Activated naive CD8-positive, alpha-beta T cell treated with anti-CD3 and anti-CD28 coated beads, Interleukin-2, amount 10 ng/mL, durations not matched to agents 7 days and 5 days (primary cell): ENCODE data around the gene ERVV-1. TPM values are rescaled to one million over a fixed set of nuclear protein-coding genes. Genes with fewer than 3 reads are reported as not detected.
A peak's percentile ranks its signal among the peaks of the same experiment; 100 is the strongest.
"Not testable (repeated sequence)": the region's sequence is repeated elsewhere in the genome, so short reads cannot be mapped to it uniquely, and the experiment has no call there.

ENCODE experiments used
- ATAC-seq: fragments of 150-1000 bp; cut with Tn5 transposase; one replicate; pipeline ENCODE4 v1.10.0; 2021; ENCODE audit warnings: low read depth, moderate library complexity
- POLR2A ChIA-PET: fragments of 350-600 bp; sonication (Branson Sonifier 250); formaldehyde crosslinking; loops from one replicate; lab custom pipeline; 2021; ENCODE audit warnings: antibody characterized with exemption; lab: Charles Lee
- DNase-seq: peaks from one replicate; pipeline ENCODE4 v3.0.0; 2021
- H3K27ac Mint-ChIP-seq: one replicate; pipeline ENCODE4 v1.8.0; 2022; ENCODE audit warnings: mild to moderate bottlenecking, mixed read lengths
- H3K27me3 Mint-ChIP-seq: one replicate; pipeline ENCODE4 v1.8.0; 2022; ENCODE audit warnings: mild to moderate bottlenecking, moderate library complexity, mixed read lengths
- H3K36me3 Mint-ChIP-seq: one replicate; pipeline ENCODE4 v1.8.0; 2021; ENCODE audit warnings: mild to moderate bottlenecking, mixed read lengths
- H3K4me1 Mint-ChIP-seq: one replicate; pipeline ENCODE4 v1.8.0; 2021; ENCODE audit warnings: mixed read lengths
- H3K4me3 Mint-ChIP-seq: one replicate; pipeline ENCODE4 v1.8.0; 2022; ENCODE audit warnings: mild to moderate bottlenecking, moderate library complexity, mixed read lengths
- H3K9me3 Mint-ChIP-seq: one replicate; pipeline ENCODE4 v1.8.0; 2021; ENCODE audit warnings: mixed read lengths
- total RNA-seq, 2 experiments: library from RNA; stranded (reverse); gene quantifications; one replicate each; pipeline ENCODE4 v1.2.3, GENCODE V29; 2021

Gene ERVV-1, protein sequence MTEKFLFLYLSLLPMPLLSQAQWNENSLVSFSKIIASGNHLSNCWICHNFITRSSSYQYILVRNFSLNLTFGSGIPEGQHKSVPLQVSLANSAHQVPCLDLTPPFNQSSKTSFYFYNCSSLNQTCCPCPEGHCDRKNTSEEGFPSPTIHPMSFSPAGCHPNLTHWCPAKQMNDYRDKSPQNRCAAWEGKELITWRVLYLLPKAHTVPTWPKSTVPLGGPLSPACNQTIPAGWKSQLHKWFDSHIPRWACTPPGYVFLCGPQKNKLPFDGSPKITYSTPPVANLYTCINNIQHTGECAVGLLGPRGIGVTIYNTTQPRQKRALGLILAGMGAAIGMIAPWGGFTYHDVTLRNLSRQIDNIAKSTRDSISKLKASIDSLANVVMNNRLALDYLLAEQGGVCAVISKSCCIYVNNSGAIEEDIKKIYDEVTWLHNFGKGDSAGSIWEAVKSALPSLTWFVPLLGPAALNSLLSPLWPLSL
- not detected for total RNA-seq

DNA sequence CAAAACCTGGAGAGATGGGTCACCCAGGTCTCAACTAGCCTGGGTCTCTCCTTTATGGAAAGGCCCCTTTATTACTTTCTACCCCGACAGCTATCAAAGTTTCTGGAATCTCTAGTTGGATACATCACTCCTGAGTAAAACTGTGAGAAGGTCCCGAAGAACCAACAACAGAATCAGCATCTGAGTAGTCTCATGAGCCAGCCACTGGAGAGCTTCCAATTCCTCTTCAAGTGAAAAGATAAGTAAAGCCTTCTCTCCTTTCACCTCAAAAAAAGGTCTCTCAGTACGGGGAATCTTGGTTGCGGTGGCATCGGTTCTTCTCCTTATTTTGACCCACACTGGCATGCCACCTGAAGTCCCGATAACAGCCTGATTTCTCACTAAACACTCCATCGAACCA lies at the start of gene ERVV-1:
Gene ERVV-1 (plus strand): TSS at position 301 of the 400 bp plus-strand sequence. CDS start 170 bp downstream, outside the sequence.
- Mint-ChIP-seq H3K27ac (no peak within 1 kb of the TSS), H3K27me3 (no peaks in the 10 kb centered on the region), H3K4me3 (no peak within 1 kb of the TSS), H3K4me1 (no peaks in the 10 kb centered on the region), H3K9me3 (peaks cover 11% of the 10 kb centered on the region), H3K36me3 (peaks cover 2% of the 10 kb centered on the region)
- POLR2A ChIA-PET: no interaction called here
- ATAC-seq (no peak), DNase-seq (no peak)

DNA sequence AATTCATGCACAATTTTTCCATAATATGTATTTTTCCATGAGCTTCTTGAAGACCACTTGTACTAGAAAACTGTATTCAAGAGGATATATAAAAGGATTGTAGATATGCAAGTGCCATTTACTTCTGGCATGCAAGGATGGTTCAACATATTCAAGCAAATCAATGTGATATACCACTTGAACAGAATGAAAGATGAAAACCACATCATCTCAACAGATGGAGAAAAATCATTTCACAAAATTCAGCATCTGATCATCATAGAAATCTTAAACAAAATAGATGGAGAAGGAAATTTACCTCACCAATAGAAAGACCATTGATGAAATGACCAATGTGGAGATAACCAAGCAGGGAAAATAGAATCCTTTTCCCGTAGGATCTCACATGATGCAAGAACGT lies 45.9 kb upstream of the ERVV-1 start:
- Mint-ChIP-seq H3K27ac (no peak overlapping the region), H3K4me1 (peaks cover 9% of the 10 kb centered on the region), H3K9me3 (peaks cover 37% of the 10 kb centered on the region)

DNA sequence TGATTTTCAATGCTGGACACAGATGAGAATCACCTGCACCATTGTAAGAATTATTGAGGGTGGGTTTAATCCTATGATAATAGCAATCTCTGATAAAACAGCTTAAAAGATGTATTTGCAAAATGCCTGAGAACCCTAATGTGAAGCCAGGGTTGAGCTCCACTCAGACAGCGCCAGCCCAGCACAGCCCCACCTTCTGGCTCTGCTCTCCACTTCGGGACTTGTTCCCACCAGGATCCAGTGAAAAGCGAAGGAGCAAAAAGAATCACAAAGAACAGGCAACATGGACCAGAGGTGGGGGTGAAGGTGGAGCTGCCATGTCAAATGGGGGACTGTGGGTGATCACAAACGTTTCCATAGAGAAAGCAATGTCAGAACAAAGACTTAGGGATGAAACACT lies 32.4 kb upstream of the ERVV-1 start:
- Mint-ChIP-seq H3K36me3 (peaks cover 6% of the 10 kb centered on the region), H3K27me3 (no peaks in the 10 kb centered on the region), H3K4me3 (no peak overlapping the region), H3K27ac (no peak overlapping the region), H3K4me1 (no peaks in the 10 kb centered on the region), H3K9me3 (peaks cover 19% of the 10 kb centered on the region)
- ATAC-seq: no peak
- DNase-seq: no peak
- POLR2A ChIA-PET: no interaction called here

More for the DNA sequence above, 45.9 kb upstream of the ERVV-1 start:
- H3K4me3 Mint-ChIP-seq: no peak overlapping the region
- ATAC-seq: no peak
- no peak for DNase-seq
- peaks cover 16% of the 10 kb centered on the region for H3K36me3 Mint-ChIP-seq
- H3K27me3 Mint-ChIP-seq: no peaks in the 10 kb centered on the region
- POLR2A ChIA-PET: interaction anchor here (0.6 kb wide), 1 partner anchor 93 kb away, joined by 5 read pairs; no protein-coding TSS in a partner anchor

DNA sequence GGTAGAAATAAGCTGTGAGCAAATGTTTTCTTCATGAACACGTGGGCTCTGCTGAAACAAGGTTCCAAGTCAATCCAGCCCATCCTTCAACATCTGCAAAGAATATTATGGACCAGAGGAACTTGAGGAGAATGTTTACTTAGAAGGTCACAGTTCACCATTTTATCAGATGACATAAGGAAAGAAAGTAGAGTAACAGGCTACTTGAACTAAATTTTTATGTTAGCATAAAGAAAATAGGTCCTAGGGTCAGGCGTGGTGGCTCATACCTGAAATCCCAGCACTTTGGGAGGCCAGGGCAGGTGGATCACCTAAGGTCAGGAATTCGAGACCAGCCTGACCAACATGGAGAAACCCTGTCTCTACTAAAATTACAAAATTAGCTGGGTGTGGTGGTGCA lies 30.6 kb upstream of the ERVV-1 start:
- H3K4me1 Mint-ChIP-seq, H3K4me3 Mint-ChIP-seq, POLR2A ChIA-PET, DNase-seq, H3K27ac Mint-ChIP-seq, H3K27me3 Mint-ChIP-seq, ATAC-seq: not testable (repeated sequence)
- H3K9me3 Mint-ChIP-seq: peaks cover 27% of the 10 kb centered on the region
- H3K36me3 Mint-ChIP-seq: peaks cover 13% of the 10 kb centered on the region

DNA sequence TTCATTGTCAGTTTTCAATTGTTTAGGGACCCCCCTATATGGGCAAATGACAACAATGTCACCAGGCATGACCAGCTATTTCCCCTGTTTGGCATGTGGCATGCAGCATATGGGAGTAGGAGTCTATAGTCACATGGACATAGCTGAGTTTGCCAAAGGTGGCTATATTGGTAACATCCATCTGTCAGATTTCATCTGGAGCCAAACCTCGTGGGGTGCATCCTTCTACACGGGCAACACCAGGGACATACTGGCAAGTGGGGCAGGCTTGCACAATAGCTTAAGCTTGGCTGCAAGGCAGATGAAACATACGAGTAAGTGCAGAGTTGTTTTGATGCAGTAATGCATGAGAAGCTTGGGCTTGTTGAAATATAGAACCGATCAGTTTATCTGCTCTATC lies 26.5 kb upstream of the ERVV-1 start:
- peaks cover 15% of the 10 kb centered on the region for H3K36me3 Mint-ChIP-seq
- POLR2A ChIA-PET: no interaction called here

DNA sequence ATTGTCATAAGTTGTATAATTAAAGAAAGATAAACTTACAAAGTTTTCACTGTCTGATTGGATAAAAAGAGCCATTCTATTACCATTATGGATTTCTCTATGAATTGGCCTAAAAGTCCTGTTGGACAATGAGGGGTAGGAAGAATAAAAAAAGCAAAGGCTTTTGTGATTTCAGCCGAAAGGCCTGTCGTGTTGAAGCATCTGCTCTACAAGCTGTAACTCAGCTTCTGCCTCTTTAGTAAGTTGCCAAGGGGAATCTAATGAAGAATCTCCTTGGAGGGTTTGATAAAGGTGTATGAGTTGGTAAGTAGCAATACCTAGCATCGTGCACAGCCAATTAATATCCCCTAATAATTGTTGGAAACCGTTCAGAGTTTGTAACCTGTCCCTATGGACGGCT lies 25.2 kb upstream of the ERVV-1 start:
- POLR2A ChIA-PET: no interaction called here
- Mint-ChIP-seq H3K9me3 (peaks cover 21% of the 10 kb centered on the region), H3K27me3 (peaks cover 5% of the 10 kb centered on the region), H3K27ac (no peak overlapping the region), H3K36me3 (peaks cover 18% of the 10 kb centered on the region), H3K4me3 (no peak overlapping the region), H3K4me1 (peaks cover 3% of the 10 kb centered on the region)
- ATAC-seq (no peak), DNase-seq (no peak)

More for the DNA sequence above, 26.5 kb upstream of the ERVV-1 start:
- DNase-seq: no peak
- Mint-ChIP-seq H3K4me1 (peaks cover under 1% of the 10 kb centered on the region), H3K4me3 (no peak overlapping the region), H3K27me3 (peaks cover 2% of the 10 kb centered on the region), H3K27ac (no peak overlapping the region), H3K9me3 (peaks cover 18% of the 10 kb centered on the region)
- ATAC-seq: no peak

DNA sequence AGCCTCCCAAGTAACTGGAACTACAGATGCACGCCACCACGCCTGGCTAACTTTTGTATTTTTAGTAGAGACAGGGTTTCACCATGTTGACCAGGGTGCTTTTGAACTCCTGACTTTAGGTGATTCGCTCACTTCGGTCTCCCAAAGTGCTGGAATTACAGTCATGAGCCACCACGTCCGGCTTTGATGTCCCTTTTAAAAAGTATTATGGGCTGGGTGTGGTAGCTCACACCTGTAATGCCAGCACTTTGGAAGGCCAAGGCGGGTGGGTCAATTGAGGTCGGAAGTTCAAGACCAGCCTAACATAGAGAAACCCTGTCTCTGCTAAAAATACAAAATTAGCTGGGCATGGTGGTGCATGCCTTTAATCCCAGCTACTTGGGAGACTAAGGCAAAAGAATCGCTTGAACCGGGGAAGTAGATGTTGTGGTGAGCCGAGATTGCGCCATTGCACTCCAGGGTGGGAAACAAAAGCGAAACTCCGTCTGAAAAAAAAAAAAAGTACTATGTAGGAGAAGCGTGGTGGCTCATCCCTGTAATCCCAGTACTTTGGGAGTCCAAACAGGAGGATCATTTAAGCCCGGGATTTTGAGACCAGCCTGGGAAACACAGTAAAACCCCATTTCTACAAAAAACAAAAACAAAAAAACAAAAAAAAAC lies 22.8 kb upstream of the ERVV-1 start:
- DNase-seq (no peak), ATAC-seq (no peak)
- Mint-ChIP-seq H3K4me3 (no peak overlapping the region), H3K27me3 (peaks cover 8% of the 10 kb centered on the region), H3K4me1 (peaks cover 6% of the 10 kb centered on the region), H3K9me3 (peaks cover 17% of the 10 kb centered on the region), H3K27ac (no peak overlapping the region), H3K36me3 (peaks cover 18% of the 10 kb centered on the region)
- POLR2A ChIA-PET: interaction anchor here (0.6 to 1.1 kb wide), 2 partner anchors 28 to 976 kb away, joined by 3 read pairs; partner anchors contain the start of gene ZNF816

DNA sequence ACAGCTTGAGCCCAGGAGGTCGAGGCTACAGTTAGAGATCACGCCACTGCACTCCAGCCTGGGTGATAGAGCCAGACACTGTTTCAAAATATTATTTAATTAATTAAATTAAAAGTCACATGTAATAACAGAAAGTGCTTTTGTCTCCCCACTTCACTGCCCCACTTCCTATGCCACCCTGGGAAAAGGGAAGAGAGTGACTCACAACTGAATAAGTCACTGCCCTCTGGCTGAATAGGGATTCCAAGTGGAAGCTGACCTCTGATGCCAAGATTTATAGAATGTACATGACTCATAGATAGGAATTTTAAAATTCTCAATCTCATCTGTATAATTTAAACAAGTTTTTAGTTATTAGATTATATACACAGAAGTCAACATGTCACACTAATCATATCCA lies 22.2 kb upstream of the ERVV-1 start:
- Mint-ChIP-seq H3K36me3 (peaks cover 12% of the 10 kb centered on the region), H3K27ac (no peak overlapping the region), H3K4me1 (peaks cover 6% of the 10 kb centered on the region), H3K27me3 (peaks cover 8% of the 10 kb centered on the region), H3K4me3 (no peak overlapping the region), H3K9me3 (peaks cover 15% of the 10 kb centered on the region)
- ATAC-seq (no peak), DNase-seq (no peak)
- POLR2A ChIA-PET: no interaction called here

DNA sequence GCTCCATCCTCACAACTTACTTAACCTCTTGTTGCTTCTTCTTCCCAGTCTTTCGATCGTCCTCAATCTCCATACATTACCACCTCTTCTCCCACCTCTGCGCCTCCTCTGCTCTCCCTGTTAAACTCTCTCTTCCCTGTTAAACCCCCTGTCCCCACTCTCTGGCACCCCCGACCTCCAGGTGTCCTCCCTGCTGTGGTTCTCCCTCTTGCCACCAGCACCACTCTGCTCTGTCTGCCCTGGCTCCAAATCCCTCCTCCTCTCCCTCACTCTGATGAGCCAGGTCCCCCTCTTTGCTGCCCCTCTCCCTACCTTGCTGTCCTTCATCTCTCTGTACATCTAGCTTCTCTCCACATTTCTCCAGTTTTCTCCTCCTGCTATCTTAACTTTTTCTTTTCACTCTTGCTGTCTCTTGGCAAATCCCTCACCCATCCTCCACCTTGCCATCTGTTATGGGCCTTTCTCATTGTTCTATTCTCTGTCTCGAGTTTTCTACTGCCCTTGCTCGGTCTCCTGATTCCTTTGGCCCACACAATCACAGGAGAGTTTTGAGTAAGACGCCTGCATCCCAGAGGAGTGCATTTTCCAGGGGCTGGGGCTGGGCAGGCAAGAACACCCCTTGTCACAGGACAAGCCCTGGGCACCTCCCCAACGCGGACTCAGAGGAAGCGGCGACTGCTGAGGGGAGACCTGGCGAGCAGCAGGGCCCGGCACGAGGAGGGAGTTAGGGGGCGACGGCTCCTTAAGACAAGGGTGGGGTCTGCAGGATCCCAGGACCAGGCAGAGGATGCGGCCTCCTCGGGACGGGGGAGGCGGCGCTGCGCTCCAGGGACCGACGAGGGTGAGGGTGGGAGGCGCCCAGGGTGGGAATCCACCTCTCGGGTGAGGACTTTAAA lies 21.4 kb upstream of the ERVV-1 start:
- POLR2A ChIA-PET: interaction anchor here (0.7 kb wide), 4 partner anchors 43 to 594 kb away, joined by 3 to 6 read pairs (median 4); no protein-coding TSS in a partner anchor
- ATAC-seq (no peak), DNase-seq (no peak)
- H3K4me1 Mint-ChIP-seq: peaks cover 6% of the 10 kb centered on the region
- peaks cover 8% of the 10 kb centered on the region for H3K9me3 Mint-ChIP-seq
- H3K27ac Mint-ChIP-seq: peak overlapping the region; percentile 40
- H3K27me3 Mint-ChIP-seq: peaks cover 8% of the 10 kb centered on the region
- peaks cover 7% of the 10 kb centered on the region for H3K36me3 Mint-ChIP-seq
- peak overlapping the region; percentile 82 for H3K4me3 Mint-ChIP-seq

DNA sequence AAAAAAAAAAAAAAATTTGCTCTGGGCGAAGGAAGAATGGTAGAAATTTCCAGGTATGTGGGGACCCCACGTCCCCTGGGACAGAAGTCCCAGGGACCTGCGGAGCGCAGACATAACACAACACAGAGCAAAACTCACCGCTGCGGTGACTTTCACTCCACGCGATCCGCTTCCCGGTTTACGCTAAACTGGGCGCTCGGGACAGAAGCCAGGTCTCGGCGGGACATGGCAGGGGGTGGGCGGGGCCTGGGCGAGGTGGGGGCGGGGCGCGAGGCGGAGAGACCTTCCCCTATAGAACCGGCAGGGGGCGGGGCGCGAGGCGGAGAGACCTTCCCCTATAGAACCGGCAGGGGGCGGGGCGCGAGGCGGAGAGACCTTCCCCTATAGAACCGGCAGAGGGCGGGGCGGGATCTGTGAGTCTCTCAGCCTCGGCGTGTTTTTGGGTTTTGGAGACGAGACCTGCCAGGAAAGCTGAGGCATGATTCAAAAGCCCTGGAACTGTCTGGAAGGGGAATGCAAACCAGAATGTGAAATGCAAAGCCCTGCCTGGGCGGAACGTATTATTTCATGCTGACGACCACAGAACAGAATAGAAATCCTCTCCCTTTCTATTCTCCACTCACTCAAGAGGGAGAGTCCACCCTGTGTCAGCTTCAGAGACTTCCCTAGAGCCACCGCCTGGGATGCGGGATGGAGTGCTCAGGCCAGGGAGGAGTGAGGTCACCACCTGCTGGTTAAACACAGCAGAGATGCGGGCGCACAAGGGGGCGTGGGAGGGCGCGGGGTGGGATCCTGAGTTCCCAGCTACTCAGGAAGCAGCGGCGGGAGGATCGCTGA lies 20.2 kb upstream of the ERVV-1 start:
- peaks cover 10% of the 10 kb centered on the region for H3K27me3 Mint-ChIP-seq
- H3K36me3 Mint-ChIP-seq: peaks cover 7% of the 10 kb centered on the region
- POLR2A ChIA-PET: interaction anchor here (0.6 to 0.7 kb wide), 5 partner anchors 44 to 595 kb away, joined by 3 to 6 read pairs (median 4); no protein-coding TSS in a partner anchor
- DNase-seq: peak; percentile 80
- peaks cover 6% of the 10 kb centered on the region for H3K4me1 Mint-ChIP-seq
- peak; percentile 91 for ATAC-seq
- H3K27ac Mint-ChIP-seq: no peak overlapping the region
- H3K9me3 Mint-ChIP-seq: peaks cover 10% of the 10 kb centered on the region
- H3K4me3 Mint-ChIP-seq: peak overlapping the region; percentile 85

DNA sequence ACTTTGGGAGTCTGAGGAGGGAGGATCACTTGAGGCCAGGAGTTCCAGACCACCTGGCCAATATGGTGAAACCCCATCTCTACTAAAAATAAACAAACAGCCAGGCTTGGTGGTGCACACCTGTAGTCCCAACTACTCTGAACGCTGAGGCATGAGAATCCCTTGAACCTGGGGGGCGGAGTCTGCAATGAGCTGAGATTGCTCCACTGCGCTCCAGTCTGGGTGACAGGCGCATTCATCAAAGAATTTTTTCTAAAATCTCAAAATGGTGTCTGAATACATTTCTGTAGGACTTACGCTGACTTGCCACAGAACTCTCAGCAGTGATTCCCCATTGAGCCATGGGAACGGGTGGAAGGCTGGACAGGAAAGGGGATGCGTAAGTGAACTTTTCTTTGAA lies 18.0 kb upstream of the ERVV-1 start:
- no peak for DNase-seq
- peaks cover 7% of the 10 kb centered on the region for H3K36me3 Mint-ChIP-seq
- H3K4me3 Mint-ChIP-seq: no peak overlapping the region
- ATAC-seq: no peak
- POLR2A ChIA-PET: no interaction called here
- H3K4me1 Mint-ChIP-seq: peaks cover 6% of the 10 kb centered on the region
- peaks cover 11% of the 10 kb centered on the region for H3K9me3 Mint-ChIP-seq
- H3K27me3 Mint-ChIP-seq: peaks cover 10% of the 10 kb centered on the region
- no peak overlapping the region for H3K27ac Mint-ChIP-seq

DNA sequence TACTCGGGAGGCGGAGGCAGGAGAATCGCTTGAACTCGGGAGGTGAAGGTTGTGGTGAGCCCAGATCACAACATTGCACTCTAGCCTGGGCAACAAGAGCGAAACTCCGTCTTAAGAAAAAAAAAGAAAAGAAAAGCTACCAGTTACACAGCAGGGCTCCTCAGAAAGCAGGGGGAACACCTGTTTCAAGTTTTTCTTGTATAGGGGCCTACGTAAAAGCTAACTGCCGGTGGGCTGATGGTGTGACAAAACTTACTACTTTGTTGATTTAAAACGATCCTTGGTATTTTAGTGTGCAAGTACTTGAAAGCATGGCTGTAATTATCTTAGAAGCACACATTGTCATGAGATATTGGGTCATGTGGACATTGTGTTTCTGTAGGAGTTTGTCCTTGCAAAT lies 15.7 kb upstream of the ERVV-1 start:
- peaks cover 5% of the 10 kb centered on the region for H3K27me3 Mint-ChIP-seq
- ATAC-seq: no peak
- POLR2A ChIA-PET: no interaction called here
- peaks cover 3% of the 10 kb centered on the region for H3K4me1 Mint-ChIP-seq
- H3K4me3 Mint-ChIP-seq: no peak overlapping the region
- H3K9me3 Mint-ChIP-seq: peaks cover 10% of the 10 kb centered on the region
- H3K27ac Mint-ChIP-seq: no peak overlapping the region
- no peak for DNase-seq
- no peaks in the 10 kb centered on the region for H3K36me3 Mint-ChIP-seq
